ENCODE results near the gene CRYBG1.
"Not testable (repeated sequence)": the region's sequence is repeated elsewhere in the genome, so short reads cannot be mapped to it uniquely, and the experiment has no call there.

Gene CRYBG1

GRCh38 chr6:106551155-106551554 is 190.6 kb downstream of the CRYBG1 start:
- DNase-seq (ENCODE audit: low read depth) = no peak

- no peak for DNase-seq (ENCODE audit: low read depth)
Measured at GRCh38 chr6:106553440-106553839, 192.9 kb downstream of the CRYBG1 start.

- DNase-seq (ENCODE audit: low read depth) = no peak
Measured at GRCh38 chr6:106555767-106556166, 195.2 kb downstream of the CRYBG1 start.

- DNase-seq (ENCODE audit: low read depth) = no peak
Measured at GRCh38 chr6:106556368-106556960, 195.9 kb downstream of the CRYBG1 start.

GRCh38 chr6:106557837-106558236 is 197.3 kb downstream of the CRYBG1 start:
- DNase-seq (ENCODE audit: low read depth) = no peak

- no peak for DNase-seq (ENCODE audit: low read depth)
Measured at GRCh38 chr6:106558364-106558763, 197.8 kb downstream of the CRYBG1 start.

GRCh38 chr6:106559659-106560058 is 199.1 kb downstream of the CRYBG1 start:
- DNase-seq (ENCODE audit: low read depth) = not testable (repeated sequence)

GRCh38 chr6:106560996-106561685 is 200.6 kb downstream of the CRYBG1 start:
- DNase-seq (ENCODE audit: low read depth) = no peak

GRCh38 chr6:106561686-106562405 is 201.3 kb downstream of the CRYBG1 start:
- no peak for DNase-seq (ENCODE audit: low read depth)

- DNase-seq (ENCODE audit: low read depth) = no peak
Measured at GRCh38 chr6:106563614-106564013, 203.1 kb downstream of the CRYBG1 start.

- no peak for DNase-seq (ENCODE audit: low read depth)
Measured at GRCh38 chr6:106564476-106564875, 204.0 kb downstream of the CRYBG1 start.

- no peak for DNase-seq (ENCODE audit: low read depth)
Measured at GRCh38 chr6:106568530-106568929, 208.0 kb downstream of the CRYBG1 start.

- DNase-seq (ENCODE audit: low read depth) = no peak
Measured at GRCh38 chr6:106569428-106569827, 208.9 kb downstream of the CRYBG1 start.

- no peak for DNase-seq (ENCODE audit: low read depth)
Measured at GRCh38 chr6:106572436-106572835, 211.9 kb downstream of the CRYBG1 start.

- DNase-seq (ENCODE audit: low read depth) = no peak
Measured at GRCh38 chr6:106572875-106573585, 212.5 kb downstream of the CRYBG1 start.

- DNase-seq (ENCODE audit: low read depth) = no peak
Measured at GRCh38 chr6:106574741-106575458, 214.4 kb downstream of the CRYBG1 start.

GRCh38 chr6:106579281-106579680 is 218.8 kb downstream of the CRYBG1 start:
- no peak for DNase-seq (ENCODE audit: low read depth)

GRCh38 chr6:106581468-106581867 is 221.0 kb downstream of the CRYBG1 start:
- no peak for DNase-seq (ENCODE audit: low read depth)

GRCh38 chr6:106586815-106587415 is 226.4 kb downstream of the CRYBG1 start:
- no peak for DNase-seq (ENCODE audit: low read depth)

- not testable (repeated sequence) for DNase-seq (ENCODE audit: low read depth)
Measured at GRCh38 chr6:106588937-106589336, 228.4 kb downstream of the CRYBG1 start.

GRCh38 chr6:106591111-106591825 is 230.8 kb downstream of the CRYBG1 start:
- DNase-seq (ENCODE audit: low read depth) = no peak

Measured in activated T-cell treated with anti-CD3 and anti-CD28 coated beads for 1 hour (primary cell).